ENCODE measurements around the gene KBTBD13.

GRCh38 chr15:65088643-65089021, 12.1 kb downstream of the KBTBD13 start:
- TF ChIP-seq CTCF (IDR thresholded peaks at IDR 0.05 in 8 of 11, conservative IDR thresholded peaks at IDR 0.05 in 3 of 11) (no peak), POLR2A (IDR thresholded peaks at IDR 0.05) (no peak)

All from spleen (tissue), 7 donors.